Measurements from ENCODE around the gene MEI1. TPM values are rescaled to one million over a fixed set of nuclear protein-coding genes. Genes with fewer than 3 reads are reported as not detected.
"Not testable (repeated sequence)": the region's sequence is repeated elsewhere in the genome, so short reads cannot be mapped to it uniquely, and the experiment has no call there.

The MEI1 gene, protein sequence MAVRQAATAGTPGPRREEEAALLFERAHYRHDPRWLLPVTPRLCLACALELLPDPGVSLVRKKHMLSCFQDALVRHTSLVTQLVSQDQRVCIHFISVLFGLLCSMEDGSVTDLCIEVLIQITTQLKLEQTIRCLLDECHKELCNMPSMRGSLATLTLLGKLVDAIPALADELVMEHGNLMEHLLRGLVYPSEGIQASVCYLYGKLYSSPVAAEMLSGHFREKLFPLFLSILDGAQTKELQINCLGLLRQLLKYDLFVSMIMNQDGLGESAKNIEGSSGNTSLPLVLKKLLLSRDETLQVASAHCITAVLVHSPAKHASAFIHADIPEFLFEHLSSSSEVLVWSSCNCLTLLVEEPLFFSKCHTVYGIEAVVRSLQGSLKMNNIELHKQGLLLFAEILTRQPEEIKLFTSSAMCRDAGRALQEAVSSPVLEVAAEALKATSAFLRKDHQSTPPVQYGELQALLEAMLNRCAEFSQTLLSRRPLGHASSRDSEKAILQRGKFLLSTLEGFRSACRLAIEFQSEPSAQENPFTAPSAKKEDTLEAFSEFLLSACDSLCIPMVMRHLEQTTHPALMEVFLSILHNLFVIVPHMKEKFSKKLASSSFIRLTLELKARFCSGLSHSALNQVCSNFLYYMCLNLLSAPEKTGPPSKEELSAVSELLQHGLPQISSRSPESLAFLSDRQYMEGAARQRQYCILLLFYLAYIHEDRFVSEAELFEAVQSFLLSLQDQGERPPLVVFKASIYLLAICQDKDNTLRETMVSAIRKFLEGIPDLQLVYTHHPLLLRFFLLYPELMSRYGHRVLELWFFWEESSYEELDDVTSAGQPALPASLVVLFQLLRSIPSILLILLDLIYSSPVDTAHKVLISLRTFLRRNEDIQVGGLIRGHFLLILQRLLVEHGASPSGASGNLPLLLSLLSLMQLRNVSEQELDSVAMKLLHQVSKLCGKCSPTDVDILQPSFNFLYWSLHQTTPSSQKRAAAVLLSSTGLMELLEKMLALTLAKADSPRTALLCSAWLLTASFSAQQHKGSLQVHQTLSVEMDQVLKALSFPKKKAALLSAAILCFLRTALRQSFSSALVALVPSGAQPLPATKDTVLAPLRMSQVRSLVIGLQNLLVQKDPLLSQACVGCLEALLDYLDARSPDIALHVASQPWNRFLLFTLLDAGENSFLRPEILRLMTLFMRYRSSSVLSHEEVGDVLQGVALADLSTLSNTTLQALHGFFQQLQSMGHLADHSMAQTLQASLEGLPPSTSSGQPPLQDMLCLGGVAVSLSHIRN
- total RNA-seq: 22.3 TPM in 2 replicates

- Mint-ChIP-seq H3K36me3 (ENCODE audit: low read depth) (no peaks in the 10 kb centered on the region), H3K4me3 (peak within 1 kb of the TSS; percentile 70), H3K4me1 (ENCODE audit: low read depth) (peaks cover 13% of the 10 kb centered on the region), H3K27ac (peak within 1 kb of the TSS; percentile 82), H3K27me3 (ENCODE audit: insufficient read depth) (peaks cover 8% of the 10 kb centered on the region), H3K9me3 (no peaks in the 10 kb centered on the region)
- intact Hi-C loops (cut with micrococcal nuclease): loop anchor here (5.0 to 10.0 kb wide), 2 partner anchors 393 to 735 kb away; partner anchors contain the start of genes NDUFA6 and NFAM1
- peak; percentile 84 for DNase-seq (ENCODE audit: low spot score)
Observed at GRCh38 chr22:41699264-41700107, at the start of gene MEI1. Gene MEI1 (plus strand): TSS chr22:41699503. CDS start chr22:41699539, 36 bp downstream.

GRCh38 chr22:41650229-41650628 lies 49.1 kb upstream of the MEI1 start:
- H3K36me3 Mint-ChIP-seq (ENCODE audit: low read depth): peaks cover 43% of the 10 kb centered on the region
- intact Hi-C loops (cut with micrococcal nuclease): no loop called here
- H3K9me3 Mint-ChIP-seq: no peaks in the 10 kb centered on the region
- no peak overlapping the region for H3K4me3 Mint-ChIP-seq
- no peak for DNase-seq (ENCODE audit: low spot score)
- H3K27me3 Mint-ChIP-seq (ENCODE audit: insufficient read depth): no peaks in the 10 kb centered on the region
- H3K27ac Mint-ChIP-seq: no peak overlapping the region
- peaks cover 10% of the 10 kb centered on the region for H3K4me1 Mint-ChIP-seq (ENCODE audit: low read depth)

DNA sequence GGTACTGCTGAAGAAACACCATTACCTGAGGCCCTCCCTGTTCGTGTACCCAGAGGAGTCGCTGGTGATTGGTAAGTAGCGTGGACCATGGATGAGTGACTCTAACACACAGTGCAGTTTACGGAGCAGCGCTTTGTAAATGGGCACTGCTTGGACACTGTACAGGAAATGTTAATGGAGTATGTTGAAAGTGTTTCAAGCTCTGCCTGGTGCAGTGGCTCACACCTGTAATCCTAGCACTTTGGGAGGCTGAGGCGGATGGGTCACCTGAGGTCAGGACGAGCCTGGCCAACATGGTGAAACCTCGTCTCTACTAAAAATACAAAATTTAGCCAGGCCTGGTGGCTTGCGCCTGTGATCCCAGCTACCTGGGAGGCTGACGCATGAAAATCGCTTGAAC lies 48.5 kb upstream of the MEI1 start:
- intact Hi-C loops (cut with micrococcal nuclease): no loop called here
- no peak overlapping the region for H3K4me3 Mint-ChIP-seq
- peaks cover 10% of the 10 kb centered on the region for H3K4me1 Mint-ChIP-seq (ENCODE audit: low read depth)
- DNase-seq (ENCODE audit: low spot score): no peak
- H3K36me3 Mint-ChIP-seq (ENCODE audit: low read depth): peaks cover 46% of the 10 kb centered on the region
- H3K27me3 Mint-ChIP-seq (ENCODE audit: insufficient read depth): no peaks in the 10 kb centered on the region
- H3K9me3 Mint-ChIP-seq: no peaks in the 10 kb centered on the region
- no peak overlapping the region for H3K27ac Mint-ChIP-seq

DNA sequence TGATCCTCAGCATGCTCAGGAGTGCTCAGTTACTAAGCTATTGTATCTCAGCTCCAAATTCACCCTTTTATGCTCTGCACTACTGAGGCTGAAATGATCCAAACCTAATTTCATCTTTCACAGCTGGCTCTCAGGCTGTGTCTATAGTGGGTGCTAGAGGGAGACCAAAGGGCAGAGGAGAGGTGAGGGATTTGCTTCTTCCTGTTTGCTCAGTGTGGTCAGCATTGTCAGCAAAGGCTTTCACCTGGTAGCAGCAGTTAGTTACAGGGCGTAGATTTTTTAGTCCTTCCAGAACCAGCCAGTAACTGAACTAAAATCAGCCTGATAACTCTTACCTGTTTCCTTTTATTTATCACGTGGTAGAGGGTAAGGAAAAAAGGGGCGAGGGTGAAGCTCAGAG lies 45.0 kb upstream of the MEI1 start:
- Mint-ChIP-seq H3K27ac (no peak overlapping the region), H3K36me3 (ENCODE audit: low read depth) (peaks cover 37% of the 10 kb centered on the region), H3K4me3 (no peak overlapping the region)

DNA sequence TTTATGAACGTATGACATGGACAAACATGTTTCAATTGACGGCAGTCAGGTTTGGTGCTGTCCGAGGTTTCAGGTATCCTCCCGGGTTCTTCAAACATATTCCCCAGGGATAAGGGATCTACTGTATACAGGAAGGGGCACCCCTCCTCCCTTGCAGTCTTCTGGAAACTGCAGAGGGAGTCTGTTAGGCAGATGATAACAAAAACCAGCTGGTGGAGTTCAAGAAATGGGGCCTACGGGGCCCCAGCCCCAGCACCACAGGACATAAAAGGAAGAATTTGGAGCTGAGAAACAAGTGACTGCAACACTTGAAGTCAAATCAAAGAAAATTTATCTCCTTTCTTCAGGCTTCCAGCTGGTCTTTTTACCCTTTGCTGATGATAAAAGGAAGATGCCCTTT lies 42.7 kb upstream of the MEI1 start:
- H3K4me1 Mint-ChIP-seq (ENCODE audit: low read depth): no peaks in the 10 kb centered on the region
- DNase-seq (ENCODE audit: low spot score): no peak
- H3K36me3 Mint-ChIP-seq (ENCODE audit: low read depth): peaks cover 45% of the 10 kb centered on the region
- no peak overlapping the region for H3K4me3 Mint-ChIP-seq
- no peaks in the 10 kb centered on the region for H3K9me3 Mint-ChIP-seq
- intact Hi-C loops (cut with micrococcal nuclease): no loop called here
- H3K27me3 Mint-ChIP-seq (ENCODE audit: insufficient read depth): no peaks in the 10 kb centered on the region
- H3K27ac Mint-ChIP-seq: no peak overlapping the region

More for the DNA sequence above, 45.0 kb upstream of the MEI1 start:
- intact Hi-C loops (cut with micrococcal nuclease): no loop called here
- Mint-ChIP-seq H3K4me1 (ENCODE audit: low read depth) (no peaks in the 10 kb centered on the region), H3K9me3 (no peaks in the 10 kb centered on the region), H3K27me3 (ENCODE audit: insufficient read depth) (no peaks in the 10 kb centered on the region)
- DNase-seq (ENCODE audit: low spot score): no peak

- Mint-ChIP-seq H3K9me3 (no peaks in the 10 kb centered on the region), H3K4me3 (no peak overlapping the region), H3K27ac (no peak overlapping the region), H3K27me3 (ENCODE audit: insufficient read depth) (no peaks in the 10 kb centered on the region), H3K4me1 (ENCODE audit: low read depth) (no peaks in the 10 kb centered on the region), H3K36me3 (ENCODE audit: low read depth) (peaks cover 46% of the 10 kb centered on the region)
- intact Hi-C loops (cut with micrococcal nuclease): no loop called here
- no peak for DNase-seq (ENCODE audit: low spot score)
Observed at GRCh38 chr22:41657709-41658108, 41.6 kb upstream of the MEI1 start.

GRCh38 chr22:41658869-41659268 lies 40.4 kb upstream of the MEI1 start:
- no peak for DNase-seq (ENCODE audit: low spot score)
- Mint-ChIP-seq H3K9me3 (no peaks in the 10 kb centered on the region), H3K4me3 (no peak overlapping the region), H3K27ac (no peak overlapping the region), H3K36me3 (ENCODE audit: low read depth) (peaks cover 42% of the 10 kb centered on the region), H3K4me1 (ENCODE audit: low read depth) (no peaks in the 10 kb centered on the region), H3K27me3 (ENCODE audit: insufficient read depth) (no peaks in the 10 kb centered on the region)
- intact Hi-C loops (cut with micrococcal nuclease): no loop called here

GRCh38 chr22:41659941-41660340 lies 39.4 kb upstream of the MEI1 start:
- Mint-ChIP-seq H3K9me3 (no peaks in the 10 kb centered on the region), H3K4me3 (no peak overlapping the region), H3K4me1 (ENCODE audit: low read depth) (no peaks in the 10 kb centered on the region), H3K36me3 (ENCODE audit: low read depth) (peaks cover 44% of the 10 kb centered on the region), H3K27me3 (ENCODE audit: insufficient read depth) (no peaks in the 10 kb centered on the region), H3K27ac (peak overlapping the region; percentile 67)
- DNase-seq (ENCODE audit: low spot score): no peak
- intact Hi-C loops (cut with micrococcal nuclease): no loop called here

GRCh38 chr22:41660416-41660815 lies 38.9 kb upstream of the MEI1 start:
- Mint-ChIP-seq H3K9me3 (no peaks in the 10 kb centered on the region), H3K4me3 (no peak overlapping the region), H3K27me3 (ENCODE audit: insufficient read depth) (no peaks in the 10 kb centered on the region), H3K36me3 (ENCODE audit: low read depth) (peaks cover 43% of the 10 kb centered on the region), H3K4me1 (ENCODE audit: low read depth) (no peaks in the 10 kb centered on the region), H3K27ac (peak overlapping the region; percentile 67)
- intact Hi-C loops (cut with micrococcal nuclease): no loop called here
- DNase-seq (ENCODE audit: low spot score): no peak

- Mint-ChIP-seq H3K4me3 (no peak overlapping the region), H3K36me3 (ENCODE audit: low read depth) (peaks cover 38% of the 10 kb centered on the region), H3K27me3 (ENCODE audit: insufficient read depth) (no peaks in the 10 kb centered on the region), H3K4me1 (ENCODE audit: low read depth) (no peaks in the 10 kb centered on the region), H3K9me3 (no peaks in the 10 kb centered on the region), H3K27ac (no peak overlapping the region)
- intact Hi-C loops (cut with micrococcal nuclease): no loop called here
- DNase-seq (ENCODE audit: low spot score): no peak
Observed at GRCh38 chr22:41661088-41661487, 38.2 kb upstream of the MEI1 start.

DNA sequence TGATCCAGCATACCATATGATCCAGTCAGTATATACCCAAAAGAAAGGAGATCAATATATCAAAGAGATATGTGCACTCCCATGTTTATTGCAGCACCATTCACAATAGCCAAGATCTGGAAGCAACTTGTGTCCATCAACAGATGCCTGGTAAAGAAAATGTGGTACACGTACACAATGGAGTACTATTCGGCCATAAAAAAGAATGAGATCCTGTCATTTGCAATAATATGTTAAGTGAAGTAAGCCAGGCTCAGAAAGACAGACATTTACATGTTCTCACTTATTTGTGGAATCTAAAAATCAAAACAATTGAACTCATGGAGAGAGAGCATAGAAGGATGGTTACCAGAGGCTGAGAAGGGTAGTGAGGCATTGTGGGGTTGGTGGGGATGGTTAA lies 37.6 kb upstream of the MEI1 start:
- no peak for DNase-seq (ENCODE audit: low spot score)
- H3K36me3 Mint-ChIP-seq (ENCODE audit: low read depth): peaks cover 38% of the 10 kb centered on the region
- no peak overlapping the region for H3K27ac Mint-ChIP-seq
- H3K4me1 Mint-ChIP-seq (ENCODE audit: low read depth): peaks cover 2% of the 10 kb centered on the region
- H3K4me3 Mint-ChIP-seq: no peak overlapping the region
- H3K27me3 Mint-ChIP-seq (ENCODE audit: insufficient read depth): no peaks in the 10 kb centered on the region
- intact Hi-C loops (cut with micrococcal nuclease): no loop called here
- no peaks in the 10 kb centered on the region for H3K9me3 Mint-ChIP-seq

GRCh38 chr22:41663594-41663993 lies 35.7 kb upstream of the MEI1 start:
- DNase-seq (ENCODE audit: low spot score); H3K4me3 Mint-ChIP-seq; intact Hi-C loops (cut with micrococcal nuclease); H3K27me3 Mint-ChIP-seq (ENCODE audit: insufficient read depth); H3K9me3 Mint-ChIP-seq: not testable (repeated sequence)
- Mint-ChIP-seq H3K4me1 (ENCODE audit: low read depth) (peaks cover 11% of the 10 kb centered on the region), H3K27ac (peak overlapping the region; percentile 6), H3K36me3 (ENCODE audit: low read depth) (peaks cover 36% of the 10 kb centered on the region)

All from activated T-helper 1 cell treated with anti-CD3 and anti-CD28 coated beads, Interleukin-12 subunit alpha, Interleukin-12 subunit beta, Interleukin-2, Interleukin-4 antibody, amounts not matched to agents 30 ng/mL and 10 ng/mL and 1 ng/mL, durations not matched to agents 14 hours and 24 hours and 36 hours (primary cell).